ENCODE measurements around the gene JMJD1C.

Gene JMJD1C

GRCh38 chr10:63414481-63415260 lies 51.1 kb downstream of the JMJD1C start:
- Histone ChIP-seq H3K27me3 (ENCODE audit: low read length) (no peaks in the 10 kb centered on the region), H3K36me3 (ENCODE audit: low read length) (no peaks in the 10 kb centered on the region), H3K4me2 (ENCODE audit: low read depth, low read length, poor library complexity, severe bottlenecking) (no peak overlapping the region), H3K4me3 (ENCODE audit: insufficient read depth, low read length, poor library complexity, severe bottlenecking) (no peak overlapping the region), H3K9ac (ENCODE audit: low read length) (no peak overlapping the region), H3K9me3 (ENCODE audit: insufficient read depth, low read length) (no peaks in the 10 kb centered on the region), H2AFZ (ENCODE audit: low read depth, low read length, severe bottlenecking) (no peak overlapping the region), H3K27ac (ENCODE audit: low read depth, low read length) (no peak overlapping the region), H3K79me2 (ENCODE audit: insufficient read depth, low read length) (peaks cover 53% of the 10 kb centered on the region), H3K9me2 (replicated peaks; ENCODE audit: insufficient read depth, low read length) (no peaks in the 10 kb centered on the region), H3F3A (ENCODE audit: insufficient read depth) (no peaks in the 10 kb centered on the region), H4K20me1 (ENCODE audit: low read depth, low read length) (peaks cover 3% of the 10 kb centered on the region; the same call in 1 of the 2 replicates)
- TF ChIP-seq CTCF (IDR thresholded peaks at IDR 0.05; ENCODE audit: insufficient read depth, low read length, poor library complexity, severe bottlenecking), result no peak
- no peak for TF ChIP-seq EZH2phosphoT487 (conservative IDR thresholded peaks at IDR 0.05; ENCODE audit: low read length)

- Histone ChIP-seq H3K9ac (ENCODE audit: low read length) (no peak overlapping the region), H3K79me2 (ENCODE audit: insufficient read depth, low read length) (peaks cover 50% of the 10 kb centered on the region), H3K9me3 (ENCODE audit: insufficient read depth, low read length) (no peaks in the 10 kb centered on the region), H3F3A (ENCODE audit: insufficient read depth) (no peaks in the 10 kb centered on the region), H3K27ac (ENCODE audit: low read depth, low read length) (no peak overlapping the region), H3K27me3 (ENCODE audit: low read length) (no peaks in the 10 kb centered on the region), H3K4me2 (ENCODE audit: low read depth, low read length, poor library complexity, severe bottlenecking) (no peak overlapping the region), H3K9me2 (replicated peaks; ENCODE audit: insufficient read depth, low read length) (no peaks in the 10 kb centered on the region), H2AFZ (ENCODE audit: low read depth, low read length, severe bottlenecking) (no peak overlapping the region), H3K4me3 (ENCODE audit: insufficient read depth, low read length, poor library complexity, severe bottlenecking) (no peak overlapping the region), H3K36me3 (ENCODE audit: low read length) (no peaks in the 10 kb centered on the region), H4K20me1 (ENCODE audit: low read depth, low read length) (peaks cover 3% of the 10 kb centered on the region)
- TF ChIP-seq CTCF (IDR thresholded peaks at IDR 0.05; ENCODE audit: insufficient read depth, low read length, poor library complexity, severe bottlenecking), result no peak
- TF ChIP-seq EZH2phosphoT487 (conservative IDR thresholded peaks at IDR 0.05; ENCODE audit: low read length), result no peak
Measured at GRCh38 chr10:63413429-63413828, 52.3 kb downstream of the JMJD1C start.

GRCh38 chr10:63412304-63412703 lies 53.5 kb downstream of the JMJD1C start:
- H2AFZ ChIP-seq (ENCODE audit: low read depth, low read length, severe bottlenecking), result no peak overlapping the region
- no peak overlapping the region for H3K27ac ChIP-seq (ENCODE audit: low read depth, low read length)
- H3K9ac ChIP-seq (ENCODE audit: low read length), result no peak overlapping the region
- no peaks in the 10 kb centered on the region for H3K9me2 ChIP-seq (replicated peaks; ENCODE audit: insufficient read depth, low read length)
- H3K4me2 ChIP-seq (ENCODE audit: low read depth, low read length, poor library complexity, severe bottlenecking), result no peak overlapping the region
- H3K9me3 ChIP-seq (ENCODE audit: insufficient read depth, low read length), result no peaks in the 10 kb centered on the region
- peaks cover 3% of the 10 kb centered on the region for H4K20me1 ChIP-seq (ENCODE audit: low read depth, low read length)
- H3F3A ChIP-seq (ENCODE audit: insufficient read depth), result no peaks in the 10 kb centered on the region
- no peak for TF ChIP-seq EZH2phosphoT487 (conservative IDR thresholded peaks at IDR 0.05; ENCODE audit: low read length)
- H3K27me3 ChIP-seq (ENCODE audit: low read length), result no peaks in the 10 kb centered on the region
- H3K4me3 ChIP-seq (ENCODE audit: insufficient read depth, low read length, poor library complexity, severe bottlenecking), result no peak overlapping the region
- no peaks in the 10 kb centered on the region for H3K36me3 ChIP-seq (ENCODE audit: low read length)
- H3K79me2 ChIP-seq (ENCODE audit: insufficient read depth, low read length), result peaks cover 41% of the 10 kb centered on the region

- TF ChIP-seq EZH2phosphoT487 (conservative IDR thresholded peaks at IDR 0.05; ENCODE audit: low read length) (no peak), CTCF (IDR thresholded peaks at IDR 0.05; ENCODE audit: insufficient read depth, low read length, poor library complexity, severe bottlenecking) (no peak)
- H3K4me3 ChIP-seq (ENCODE audit: insufficient read depth, low read length, poor library complexity, severe bottlenecking), result no peak overlapping the region
- H2AFZ ChIP-seq (ENCODE audit: low read depth, low read length, severe bottlenecking), result no peak overlapping the region
Measured at GRCh38 chr10:63410633-63411032, 55.1 kb downstream of the JMJD1C start.

More at GRCh38 chr10:63410633-63411032, 55.1 kb downstream of the JMJD1C start:
- no peak overlapping the region for H3K27ac ChIP-seq (ENCODE audit: low read depth, low read length)
- H4K20me1 ChIP-seq (ENCODE audit: low read depth, low read length), result peaks cover 3% of the 10 kb centered on the region; the same call in 1 of the 2 replicates
- no peak overlapping the region for H3K4me2 ChIP-seq (ENCODE audit: low read depth, low read length, poor library complexity, severe bottlenecking)
- H3F3A ChIP-seq (ENCODE audit: insufficient read depth), result no peaks in the 10 kb centered on the region
- H3K9me2 ChIP-seq (replicated peaks; ENCODE audit: insufficient read depth, low read length), result no peaks in the 10 kb centered on the region
- H3K27me3 ChIP-seq (ENCODE audit: low read length), result no peaks in the 10 kb centered on the region
- no peak overlapping the region for H3K9ac ChIP-seq (ENCODE audit: low read length)
- no peaks in the 10 kb centered on the region for H3K36me3 ChIP-seq (ENCODE audit: low read length)
- peaks cover 26% of the 10 kb centered on the region for H3K79me2 ChIP-seq (ENCODE audit: insufficient read depth, low read length)
- no peaks in the 10 kb centered on the region for H3K9me3 ChIP-seq (ENCODE audit: insufficient read depth, low read length)

Measured in SU-DHL-6 (cell line).